CD4-positive, alpha-beta T cell (primary cell): ENCODE data around the gene RPS6KA2. TPM values are rescaled to one million over a fixed set of nuclear protein-coding genes. Genes with fewer than 3 reads are reported as not detected.

Experiments
- ATAC-seq: fragments of 200-7000 bp; cut with Tn5 transposase; one replicate; pipeline ENCODE4 v1.10.0; 2022; ENCODE audit warnings: mild to moderate bottlenecking; ENCODE audit not compliant: poor library complexity
- CTCF ChIA-PET: fragments of 350-600 bp; sonication (Branson Sonifier 250); formaldehyde crosslinking; loops from one replicate; lab custom pipeline; 2021; ENCODE audit warnings: antibody characterized with exemption, inconsistent platforms; lab: Charles Lee
- POLR2A ChIA-PET: fragments of 350-600 bp; sonication (Branson Sonifier 250); formaldehyde crosslinking; loops from one replicate; lab custom pipeline; 2021; ENCODE audit warnings: antibody characterized with exemption, inconsistent platforms; lab: Charles Lee
- DNase-seq, 14 experiments: peaks; one replicate each; pipeline ENCODE4 v3.0.0-alpha.2; 2013 to 2020; ENCODE audit warnings: mixed read lengths in 2 of 14
- H3K27ac ChIP-seq, 2 donors: one replicate each; pipeline versions ENCODE4 v1.5.1 to v1.7.0; 2013; ENCODE audit warnings: low read length in 2 of 2, low read depth in 1 of 2, mild to moderate bottlenecking in 1 of 2
- H3K27me3 ChIP-seq, 2 experiments: 1 replicate in 1 of 2; 2 replicates in 1 of 2; pipeline versions ENCODE4 v1.6.1 to v1.7.0; 2013; ENCODE audit warnings: low read length in 2 of 2, control low read depth in 1 of 2, mild to moderate bottlenecking in 1 of 2, moderate library complexity in 1 of 2; ENCODE audit not compliant: insufficient read depth in 2 of 2, control insufficient read depth in 1 of 2
- H3K36me3 ChIP-seq: one replicate; pipeline ENCODE4 v1.6.1; 2013; ENCODE audit warnings: low read length, control low read depth; ENCODE audit not compliant: insufficient read depth
- H3K4me1 ChIP-seq: one replicate; pipeline ENCODE4 v1.6.1; 2013; ENCODE audit warnings: low read length, control low read depth; ENCODE audit not compliant: insufficient read depth
- H3K4me3 ChIP-seq: one replicate; pipeline ENCODE4 v1.5.1; 2013; ENCODE audit warnings: mild to moderate bottlenecking, low read length, moderate library complexity
- H3K9me3 ChIP-seq, 2 experiments: 1 replicate in 1 of 2; 2 replicates in 1 of 2; pipeline versions ENCODE4 v1.6.1 to v1.7.0; 2013; ENCODE audit warnings: low read length in 2 of 2, mild to moderate bottlenecking in 2 of 2, control low read depth in 1 of 2, moderate library complexity in 1 of 2; ENCODE audit not compliant: control insufficient read depth in 1 of 2, insufficient read depth in 1 of 2
- H3K27ac Mint-ChIP-seq: one replicate; pipeline ENCODE4 v1.8.0; 2020; ENCODE audit warnings: mixed read lengths
- H3K27me3 Mint-ChIP-seq: one replicate; pipeline ENCODE4 v1.8.0; 2021; ENCODE audit warnings: mixed read lengths
- H3K36me3 Mint-ChIP-seq: one replicate; pipeline ENCODE4 v1.8.0; 2021; ENCODE audit warnings: low read depth, mixed read lengths
- H3K4me1 Mint-ChIP-seq: one replicate; pipeline ENCODE4 v1.8.0; 2021; ENCODE audit warnings: low read depth, mixed read lengths
- H3K4me3 Mint-ChIP-seq: one replicate; pipeline ENCODE4 v1.8.0; 2020; ENCODE audit warnings: mild to moderate bottlenecking, mixed read lengths
- H3K9me3 Mint-ChIP-seq: one replicate; pipeline ENCODE4 v1.8.0; 2020; ENCODE audit warnings: mixed read lengths
- CTCF ChIP-seq: fragments of 200-600 bp; IDR thresholded peaks from one replicate; pipeline ENCODE4 v1.8.0; 2022; ENCODE audit warnings: antibody characterized with exemption, mild to moderate bottlenecking
- intact Hi-C, 2 experiments: fragments of 100-400 bp; cut with DNase I in 1 of 2; cut with micrococcal nuclease in 1 of 2; formaldehyde crosslinking; loops; one replicate each; pipeline versions ENCODE4 v1.15.1 to v1.9.0; 2023 to 2025; cut with DNase I, micrococcal nuclease
- total RNA-seq, 174 experiments: library from RNA in 2 of 174; stranded (reverse) in 2 of 174; gene quantifications; one replicate each; pipeline ENCODE4 v1.2.3 and lab custom pipeline; 2021 to 2026

The RPS6KA2 gene
- total RNA-seq, 2 experiments from 2014 or later: 5.6 to 6.2 TPM

DNA sequence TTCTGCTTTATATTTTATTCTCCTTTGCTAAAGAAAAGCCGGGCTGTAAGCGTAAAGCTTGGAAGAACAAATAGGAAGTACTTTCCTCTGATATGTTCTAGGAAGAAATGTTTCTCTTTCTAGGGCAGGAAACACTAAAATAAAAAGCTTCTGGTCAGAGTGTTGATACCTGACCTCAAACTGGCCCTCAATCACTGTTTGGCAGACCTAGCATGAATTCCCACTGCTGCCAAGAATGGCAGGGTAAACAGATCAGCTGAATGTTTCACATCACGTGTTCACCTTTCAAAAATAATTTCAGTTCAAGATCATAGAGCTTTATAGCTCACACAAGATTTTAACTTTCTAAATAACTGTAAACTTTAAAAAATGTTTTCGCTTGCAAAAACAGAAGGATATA lies 247.3 kb downstream of the RPS6KA2 start:
- peak overlapping the region; percentile 20 for H3K4me3 Mint-ChIP-seq
- Histone ChIP-seq H3K27me3 (no peaks in the 10 kb centered on the region), H3K27ac (no peak overlapping the region), H3K9me3 (no peaks in the 10 kb centered on the region), H3K36me3 (no peaks in the 10 kb centered on the region), H3K4me1 (peaks cover 16% of the 10 kb centered on the region), H3K4me3 (no peak overlapping the region)
- ChIA-PET POLR2A (no interaction called here), CTCF (interaction anchor here (0.6 to 2.2 kb wide), 3 partner anchors 21 to 89 kb away, joined by 3 to 9 read pairs (median 5); no protein-coding TSS in a partner anchor)
- peaks cover 8% of the 10 kb centered on the region for H3K36me3 Mint-ChIP-seq
- no peak for DNase-seq
- no peak for TF ChIP-seq CTCF
- no peaks in the 10 kb centered on the region for H3K9me3 Mint-ChIP-seq
- no peak for ATAC-seq
- peaks cover 14% of the 10 kb centered on the region for H3K4me1 Mint-ChIP-seq
- H3K27me3 Mint-ChIP-seq: no peaks in the 10 kb centered on the region
- no peak overlapping the region for H3K27ac Mint-ChIP-seq
- intact Hi-C loops: loop anchor here (5.0 kb wide), 5 partner anchors 37 to 618 kb away; partner anchors contain the start of genes CEP43 (in 1 of the 2) and SFT2D1 (in 1 of the 2)

DNA sequence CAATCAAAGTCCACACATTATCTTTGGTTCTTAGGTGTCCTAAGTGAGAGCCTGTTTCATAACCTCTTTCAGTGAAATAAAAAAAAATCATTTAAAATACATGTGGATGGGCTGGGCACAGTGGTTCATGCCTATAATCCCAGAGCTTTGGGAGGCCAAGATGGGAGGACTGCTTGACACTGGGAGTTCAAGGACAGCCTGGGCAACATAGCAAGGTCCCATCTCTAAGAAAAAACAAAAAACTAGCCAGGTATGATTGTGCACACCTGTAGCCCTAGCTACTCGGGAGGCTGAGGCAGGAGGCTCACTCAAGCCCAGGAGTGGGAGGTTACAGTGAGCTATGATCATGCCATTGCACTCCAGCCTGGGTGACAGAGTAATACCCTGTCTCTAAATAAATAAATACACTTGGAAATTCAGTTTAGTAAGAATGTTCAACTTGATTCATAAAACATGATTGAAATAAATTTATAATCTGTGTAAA lies 247.9 kb downstream of the RPS6KA2 start:
- ChIA-PET POLR2A (no interaction called here), CTCF (interaction anchor here (1.7 to 2.2 kb wide), 2 partner anchors 22 to 66 kb away, joined by 5 to 9 read pairs; no protein-coding TSS in a partner anchor)
- TF ChIP-seq CTCF: no peak
- no peak overlapping the region for H3K4me3 ChIP-seq
- H3K9me3 ChIP-seq: no peaks in the 10 kb centered on the region
- H3K4me1 ChIP-seq: peaks cover 13% of the 10 kb centered on the region
- H3K27ac Mint-ChIP-seq: no peak overlapping the region
- no peaks in the 10 kb centered on the region for H3K27me3 Mint-ChIP-seq
- no peak overlapping the region for H3K4me3 Mint-ChIP-seq
- H3K36me3 ChIP-seq: no peaks in the 10 kb centered on the region
- no peak overlapping the region for H3K27ac ChIP-seq
- no peaks in the 10 kb centered on the region for H3K27me3 ChIP-seq
- intact Hi-C loops: no loop called here
- peaks cover 9% of the 10 kb centered on the region for H3K4me1 Mint-ChIP-seq
- no peak for ATAC-seq
- no peaks in the 10 kb centered on the region for H3K9me3 Mint-ChIP-seq
- DNase-seq: no peak
- peaks cover 8% of the 10 kb centered on the region for H3K36me3 Mint-ChIP-seq

- H3K4me1 ChIP-seq: peaks cover 4% of the 10 kb centered on the region
- H3K4me3 ChIP-seq: no peak overlapping the region
- ATAC-seq (no peak), DNase-seq (no peak)
- intact Hi-C loops: no loop called here
- Mint-ChIP-seq H3K9me3 (no peaks in the 10 kb centered on the region), H3K4me1 (peaks cover 9% of the 10 kb centered on the region), H3K27ac (no peak overlapping the region), H3K4me3 (no peak overlapping the region), H3K27me3 (no peaks in the 10 kb centered on the region), H3K36me3 (peaks cover 8% of the 10 kb centered on the region)
- TF ChIP-seq CTCF: no peak
- H3K27ac ChIP-seq: no peak overlapping the region
- CTCF ChIA-PET: interaction anchor here (1.2 to 2.2 kb wide), 2 partner anchors 23 to 64 kb away, joined by 3 to 9 read pairs; no protein-coding TSS in a partner anchor
- no peaks in the 10 kb centered on the region for H3K27me3 ChIP-seq
- no peaks in the 10 kb centered on the region for H3K9me3 ChIP-seq
- POLR2A ChIA-PET: interaction anchor here (1.5 kb wide), 1 partner anchor 44 kb away, joined by 3 read pairs; no protein-coding TSS in a partner anchor
- no peaks in the 10 kb centered on the region for H3K36me3 ChIP-seq
Measured at GRCh38 chr6:166377721-166378120, 249.3 kb downstream of the RPS6KA2 start.
